Stimulated activated naive B cell treated with anti-CD40 and anti-IgM and Interleukin-4, amounts not matched to agents 10 μg/mL and 1 μg/mL and 100 μg/mL, for 72 hours (primary cell): ENCODE data around the gene ANKRD13C.
"Not testable (repeated sequence)": the region's sequence is repeated elsewhere in the genome, so short reads cannot be mapped to it uniquely, and the experiment has no call there.

ENCODE experiments used
- ATAC-seq, 2 donors: fragments of 150-1000 bp; cut with Tn5 transposase; replicated peaks; 2 replicates each; pipeline ENCODE4 v1.10.0; 2021; ENCODE audit warnings: moderate library complexity in 1 of 2
- DNase-seq: peaks from one replicate; pipeline ENCODE4 v3.0.0; 2021
- H3K27ac Mint-ChIP-seq: one replicate; pipeline ENCODE4 v1.8.0; 2022; ENCODE audit warnings: mild to moderate bottlenecking, mixed read lengths
- H3K27me3 Mint-ChIP-seq, 2 donors: one replicate each; pipeline ENCODE4 v1.8.0; 2022; ENCODE audit warnings: mixed read lengths in 2 of 2
- H3K36me3 Mint-ChIP-seq, 2 donors: one replicate each; pipeline ENCODE4 v1.8.0; 2022; ENCODE audit warnings: mixed read lengths in 2 of 2, mild to moderate bottlenecking in 1 of 2
- H3K4me1 Mint-ChIP-seq, 2 donors: one replicate each; pipeline ENCODE4 v1.8.0; 2022; ENCODE audit warnings: mixed read lengths in 2 of 2, mild to moderate bottlenecking in 1 of 2
- H3K4me3 Mint-ChIP-seq, 2 donors: one replicate each; pipeline ENCODE4 v1.8.0; 2022; ENCODE audit warnings: mild to moderate bottlenecking in 2 of 2, mixed read lengths in 2 of 2, moderate library complexity in 1 of 2
- H3K9me3 Mint-ChIP-seq, 2 donors: one replicate each; pipeline ENCODE4 v1.8.0; 2022; ENCODE audit warnings: mixed read lengths in 2 of 2, mild to moderate bottlenecking in 1 of 2

ANKRD13C gene

DNA sequence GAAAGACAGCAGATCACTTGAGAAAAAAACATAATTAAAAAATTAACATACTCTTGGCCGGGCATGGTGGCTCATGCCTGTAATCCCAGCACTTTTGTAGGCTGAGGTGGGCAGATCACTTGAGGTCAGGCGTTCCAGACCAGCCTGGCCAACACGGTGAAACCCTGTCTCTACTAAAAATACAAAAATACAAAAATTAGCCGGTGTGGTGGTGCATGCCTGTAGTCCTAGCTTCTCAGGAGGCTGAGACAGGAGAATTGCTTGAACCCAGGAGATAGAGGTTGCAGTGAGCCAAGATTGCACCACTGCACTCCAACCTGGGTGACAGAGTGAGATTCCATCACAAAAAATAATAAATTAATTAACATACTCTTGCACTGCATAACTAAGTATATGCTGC lies 4.7 kb downstream of the ANKRD13C start:
- not testable (repeated sequence) for H3K4me3 Mint-ChIP-seq, H3K27me3 Mint-ChIP-seq, H3K27ac Mint-ChIP-seq, H3K9me3 Mint-ChIP-seq, ATAC-seq, DNase-seq
- peaks cover 18 to 21% of the 10 kb centered on the region in 2 donors for H3K4me1 Mint-ChIP-seq
- peaks cover 12 to 25% of the 10 kb centered on the region in 2 donors for H3K36me3 Mint-ChIP-seq

DNA sequence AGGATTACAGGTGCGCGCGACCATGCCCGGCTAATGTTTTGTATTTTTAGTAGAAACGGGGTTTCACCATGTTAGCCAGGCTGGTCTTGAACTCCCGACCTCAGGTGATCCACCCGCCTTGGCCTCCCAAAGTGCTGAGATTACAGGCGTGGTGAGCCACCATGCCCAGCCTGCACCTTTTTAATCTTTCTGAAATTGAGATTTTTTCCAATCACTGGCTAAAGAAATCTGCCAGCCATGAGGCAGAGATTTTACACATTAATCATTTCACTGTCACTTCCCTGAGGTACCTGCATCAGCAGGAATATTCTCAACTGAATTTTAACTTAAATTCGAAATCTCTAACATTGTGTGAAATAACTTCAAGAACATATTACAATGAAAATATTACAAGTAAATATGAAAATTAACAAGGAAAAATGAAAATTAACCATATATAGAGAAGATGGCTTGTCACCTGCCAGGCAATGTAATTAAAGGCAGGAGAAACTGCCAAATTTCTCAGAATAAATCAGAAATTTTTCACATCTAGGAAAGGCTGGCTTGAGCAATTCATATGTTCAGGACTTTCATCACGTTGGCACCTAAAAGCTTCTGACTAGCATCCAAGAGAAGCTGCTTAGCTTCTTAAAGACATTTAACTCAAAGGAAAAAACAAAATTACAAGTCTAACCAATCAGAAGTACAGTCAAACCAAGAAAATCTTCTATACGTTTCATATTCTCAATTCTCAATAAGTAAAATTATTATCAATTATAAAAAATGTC lies 5.9 kb downstream of the ANKRD13C start:
- Mint-ChIP-seq H3K9me3 (peaks cover 1 to 7% of the 10 kb centered on the region in 2 donors), H3K27me3 (no peaks in the 10 kb centered on the region), H3K4me1 (peaks cover 18 to 21% of the 10 kb centered on the region in 2 donors), H3K4me3 (no peak overlapping the region), H3K27ac (no peak overlapping the region), H3K36me3 (peaks cover 12 to 19% of the 10 kb centered on the region in 2 donors)
- DNase-seq = no peak
- no peak for ATAC-seq

DNA sequence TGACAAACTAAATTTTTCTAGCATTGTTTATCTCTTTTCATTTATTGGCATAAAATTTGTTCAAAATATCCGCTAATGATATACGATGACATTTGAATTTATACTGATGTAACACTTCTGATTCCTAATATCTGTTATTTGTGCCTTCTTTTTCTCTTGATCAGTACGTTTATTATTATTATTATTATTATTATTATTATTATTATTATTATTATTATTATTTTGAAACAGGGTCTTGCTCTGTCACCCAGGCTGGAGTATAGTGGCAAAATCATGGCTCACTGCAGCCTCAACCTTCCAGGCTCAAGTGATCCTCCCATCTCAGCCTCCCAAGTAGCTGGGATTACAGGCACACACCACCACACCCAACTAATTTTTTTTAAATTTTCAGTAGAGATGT lies 14.9 kb downstream of the ANKRD13C start:
- H3K27me3 Mint-ChIP-seq, H3K4me3 Mint-ChIP-seq, H3K27ac Mint-ChIP-seq, DNase-seq, H3K9me3 Mint-ChIP-seq, ATAC-seq, H3K4me1 Mint-ChIP-seq: not testable (repeated sequence)
- peaks cover 3 to 22% of the 10 kb centered on the region in 2 donors for H3K36me3 Mint-ChIP-seq

- H3K9me3 Mint-ChIP-seq = no peaks in the 10 kb centered on the region
These were observed 18.5 kb downstream of the ANKRD13C start for GRCh38 chr1:70336050-70336449.

GRCh38 chr1:70334436-70334835 lies 20.1 kb downstream of the ANKRD13C start:
- no peaks in the 10 kb centered on the region for H3K9me3 Mint-ChIP-seq
- DNase-seq (no peak), ATAC-seq (no peak)
- H3K4me3 Mint-ChIP-seq = no peak overlapping the region
- H3K27ac Mint-ChIP-seq = no peak overlapping the region
- H3K4me1 Mint-ChIP-seq = peaks cover 0 to 13% of the 10 kb centered on the region in 2 donors
- H3K27me3 Mint-ChIP-seq = no peaks in the 10 kb centered on the region
- H3K36me3 Mint-ChIP-seq = peaks cover 2 to 24% of the 10 kb centered on the region in 2 donors

More at GRCh38 chr1:70336050-70336449, 18.5 kb downstream of the ANKRD13C start:
- Mint-ChIP-seq H3K4me1 (peaks cover 0 to 10% of the 10 kb centered on the region in 2 donors), H3K36me3 (peaks cover 0 to 16% of the 10 kb centered on the region in 2 donors), H3K4me3 (no peak overlapping the region), H3K27me3 (no peaks in the 10 kb centered on the region), H3K27ac (no peak overlapping the region)
- DNase-seq (no peak), ATAC-seq (no peak)

DNA sequence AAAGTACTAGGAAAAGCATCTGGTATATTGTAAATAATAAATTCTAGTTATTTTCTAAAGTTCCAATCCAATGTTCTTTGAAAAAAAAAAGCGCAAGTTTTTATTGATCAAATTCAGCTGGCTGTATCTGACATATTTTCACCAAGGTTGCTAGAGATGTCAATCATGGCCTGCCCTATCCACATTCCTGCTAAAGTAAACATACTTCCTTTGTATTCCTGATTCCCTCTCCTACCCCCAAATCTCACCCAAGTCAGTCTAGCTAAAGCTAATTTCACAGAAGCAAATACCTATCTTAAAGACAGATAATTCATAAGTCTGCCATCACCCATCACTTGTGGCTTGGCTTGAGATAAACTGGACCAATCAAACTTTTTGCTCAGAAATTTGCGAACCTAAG lies 21.3 kb downstream of the ANKRD13C start:
- no peak overlapping the region for H3K27ac Mint-ChIP-seq
- no peak for ATAC-seq
- DNase-seq = no peak
- H3K9me3 Mint-ChIP-seq = no peaks in the 10 kb centered on the region
- H3K4me1 Mint-ChIP-seq = peaks cover 0 to 13% of the 10 kb centered on the region in 2 donors
- H3K27me3 Mint-ChIP-seq = no peaks in the 10 kb centered on the region
- H3K4me3 Mint-ChIP-seq = no peak overlapping the region
- peaks cover 2 to 26% of the 10 kb centered on the region in 2 donors for H3K36me3 Mint-ChIP-seq

GRCh38 chr1:70331962-70332361 lies 22.6 kb downstream of the ANKRD13C start:
- H3K27me3 Mint-ChIP-seq = no peaks in the 10 kb centered on the region
- H3K36me3 Mint-ChIP-seq = peaks cover 8 to 28% of the 10 kb centered on the region in 2 donors
- no peaks in the 10 kb centered on the region for H3K9me3 Mint-ChIP-seq
- DNase-seq (no peak), ATAC-seq (no peak)
- H3K27ac Mint-ChIP-seq = no peak overlapping the region
- H3K4me1 Mint-ChIP-seq = peaks cover 3 to 13% of the 10 kb centered on the region in 2 donors
- no peak overlapping the region for H3K4me3 Mint-ChIP-seq

DNA sequence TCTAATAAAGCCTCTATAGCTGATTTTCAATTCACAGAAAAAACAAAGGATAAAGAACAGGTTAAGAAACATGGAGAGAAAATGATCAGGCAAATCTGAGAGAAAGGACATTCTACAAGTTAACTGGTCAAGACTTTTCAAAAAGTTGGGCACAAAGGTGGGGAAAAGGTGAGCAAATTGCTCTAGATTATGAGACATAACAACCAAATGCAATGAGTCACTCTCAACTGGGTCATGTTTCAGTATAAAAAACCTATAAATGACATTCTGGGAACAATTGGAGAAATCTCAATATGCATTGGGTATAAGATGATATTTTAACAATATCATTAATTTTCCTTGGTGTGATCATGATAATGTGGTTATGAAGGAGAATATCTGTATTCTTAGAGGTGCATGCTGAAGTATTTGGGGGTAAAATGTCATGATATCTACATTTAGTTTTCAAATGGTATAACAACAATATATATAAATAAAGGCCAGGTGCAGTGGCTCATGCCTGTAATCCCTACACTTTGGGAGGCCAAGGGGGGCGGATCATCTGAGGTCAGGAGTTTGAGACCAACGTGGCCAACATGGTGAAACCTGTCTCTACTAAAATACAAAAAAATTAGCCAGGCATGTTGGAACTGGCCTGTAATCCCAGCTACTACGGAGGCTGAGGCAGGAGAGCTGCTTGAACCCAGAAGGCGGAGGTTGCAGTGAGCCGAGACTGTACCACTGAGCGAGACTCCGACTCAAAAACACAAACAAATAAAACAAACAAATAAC lies 27.0 kb downstream of the ANKRD13C start:
- H3K36me3 Mint-ChIP-seq = peaks cover 10 to 29% of the 10 kb centered on the region in 2 donors
- H3K4me1 Mint-ChIP-seq = peaks cover 3 to 7% of the 10 kb centered on the region in 2 donors
- H3K9me3 Mint-ChIP-seq = no peaks in the 10 kb centered on the region
- DNase-seq (no peak), ATAC-seq (no peak)
- H3K27ac Mint-ChIP-seq = no peak overlapping the region
- no peaks in the 10 kb centered on the region for H3K27me3 Mint-ChIP-seq
- no peak overlapping the region for H3K4me3 Mint-ChIP-seq

- Mint-ChIP-seq H3K36me3 (peaks cover 12 to 24% of the 10 kb centered on the region in 2 donors), H3K4me3 (no peak overlapping the region), H3K9me3 (no peaks in the 10 kb centered on the region), H3K27me3 (no peaks in the 10 kb centered on the region), H3K4me1 (peaks cover 5 to 6% of the 10 kb centered on the region in 2 donors), H3K27ac (no peak overlapping the region)
- no peak for DNase-seq
- ATAC-seq = no peak
These were observed 29.8 kb downstream of the ANKRD13C start for GRCh38 chr1:70324683-70325082.

DNA sequence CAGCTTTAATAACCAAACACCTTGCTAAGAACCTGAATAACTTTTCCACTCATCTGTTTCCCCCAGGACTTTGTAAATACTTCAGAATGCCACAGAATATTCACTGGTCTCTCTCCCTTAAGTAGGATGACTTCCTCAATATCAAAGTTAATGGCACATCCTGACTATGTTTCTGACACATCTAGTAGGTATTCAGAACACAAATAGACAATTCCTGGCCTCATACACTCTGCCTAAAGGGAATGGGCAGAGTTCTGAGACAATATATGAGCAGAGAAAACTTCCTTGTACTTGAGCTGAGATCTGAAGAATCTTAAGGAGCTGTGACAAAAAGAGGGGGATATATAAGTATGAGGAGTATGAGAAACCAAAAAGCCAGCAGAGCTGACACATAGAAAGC lies 34.8 kb downstream of the ANKRD13C start:
- DNase-seq = no peak
- H3K9me3 Mint-ChIP-seq = no peaks in the 10 kb centered on the region
- ATAC-seq = no peak
- peaks cover 6 to 16% of the 10 kb centered on the region in 2 donors for H3K4me1 Mint-ChIP-seq
- no peak overlapping the region for H3K4me3 Mint-ChIP-seq
- peaks cover 10 to 21% of the 10 kb centered on the region in 2 donors for H3K36me3 Mint-ChIP-seq
- no peak overlapping the region for H3K27ac Mint-ChIP-seq
- no peaks in the 10 kb centered on the region for H3K27me3 Mint-ChIP-seq

DNA sequence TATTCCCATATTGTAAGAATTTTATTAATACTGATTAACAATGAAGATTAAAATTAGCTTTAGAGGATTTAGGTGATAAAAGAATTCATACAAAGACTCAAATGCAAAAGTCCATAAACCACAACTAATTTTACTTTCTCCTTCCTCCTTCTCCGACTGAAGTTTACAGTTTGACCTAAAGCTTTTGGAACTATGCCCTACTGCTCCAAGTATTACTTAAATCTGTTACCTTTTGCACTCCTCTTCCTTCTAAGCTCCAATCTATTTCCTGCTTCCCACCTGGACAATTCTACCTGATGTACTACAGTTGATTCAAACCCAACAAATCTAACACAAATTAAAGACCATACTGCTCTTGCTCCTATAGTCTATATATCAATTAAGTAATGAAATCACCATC lies 36.3 kb downstream of the ANKRD13C start:
- Mint-ChIP-seq H3K27ac (no peak overlapping the region), H3K9me3 (no peaks in the 10 kb centered on the region), H3K36me3 (peaks cover 8 to 17% of the 10 kb centered on the region in 2 donors), H3K4me3 (no peak overlapping the region), H3K4me1 (peaks cover 6 to 16% of the 10 kb centered on the region in 2 donors), H3K27me3 (no peaks in the 10 kb centered on the region)
- ATAC-seq (no peak), DNase-seq (no peak)

DNA sequence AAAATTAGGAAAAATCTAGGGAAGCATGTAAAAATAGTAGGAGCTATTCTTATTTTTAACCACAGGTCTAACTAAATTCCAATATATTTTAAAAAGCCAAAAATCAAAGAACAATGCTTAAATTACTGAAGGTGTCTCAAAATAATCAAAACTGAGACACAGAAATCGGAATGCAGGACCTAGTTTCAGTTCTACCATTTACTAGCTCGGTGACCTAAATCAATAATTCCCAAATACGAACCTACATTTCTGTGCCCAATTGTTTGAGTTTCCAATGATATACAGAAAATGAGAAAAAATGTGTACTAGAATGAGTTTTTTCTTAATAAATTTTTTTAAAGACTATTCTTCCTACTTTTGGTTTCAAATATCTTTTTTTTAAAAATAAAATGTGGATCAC lies 37.4 kb downstream of the ANKRD13C start:
- DNase-seq (no peak), ATAC-seq (no peak)
- Mint-ChIP-seq H3K4me3 (no peak overlapping the region), H3K9me3 (no peaks in the 10 kb centered on the region), H3K27ac (no peak overlapping the region), H3K27me3 (no peaks in the 10 kb centered on the region), H3K4me1 (peaks cover 6 to 16% of the 10 kb centered on the region in 2 donors), H3K36me3 (peaks cover 8 to 17% of the 10 kb centered on the region in 2 donors)

DNA sequence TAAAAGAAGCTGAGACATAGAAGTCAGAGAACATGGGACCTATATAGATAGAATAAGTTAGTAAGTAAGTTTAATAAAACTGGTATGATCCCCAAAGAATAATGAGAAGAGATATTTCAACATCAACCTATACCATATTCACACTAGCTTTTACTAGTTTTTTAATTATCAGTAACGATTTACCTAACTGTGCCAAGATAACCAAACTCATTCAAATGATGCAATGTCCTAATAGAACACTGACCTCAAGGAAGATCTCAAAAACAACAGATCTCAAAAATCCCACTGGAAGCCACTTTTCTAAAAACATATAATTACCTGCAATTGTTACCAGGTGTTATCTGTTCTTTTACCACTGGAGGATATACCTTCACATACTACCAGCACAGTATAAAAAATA lies 38.7 kb downstream of the ANKRD13C start:
- Mint-ChIP-seq H3K4me1 (peaks cover 6 to 16% of the 10 kb centered on the region in 2 donors), H3K27me3 (no peaks in the 10 kb centered on the region)

GRCh38 chr1:70314706-70315304 lies 39.7 kb downstream of the ANKRD13C start:
- H3K4me1 Mint-ChIP-seq = peaks cover 5 to 12% of the 10 kb centered on the region in 2 donors
- H3K36me3 Mint-ChIP-seq = peaks cover 4 to 11% of the 10 kb centered on the region in 2 donors
- no peaks in the 10 kb centered on the region for H3K9me3 Mint-ChIP-seq
- DNase-seq (no peak), ATAC-seq (no peak)
- H3K27me3 Mint-ChIP-seq = no peaks in the 10 kb centered on the region
- H3K4me3 Mint-ChIP-seq = no peak overlapping the region
- no peak overlapping the region for H3K27ac Mint-ChIP-seq

More for the DNA sequence above, 38.7 kb downstream of the ANKRD13C start:
- Mint-ChIP-seq H3K4me3 (no peak overlapping the region), H3K27ac (no peak overlapping the region), H3K9me3 (no peaks in the 10 kb centered on the region), H3K36me3 (peaks cover 4 to 14% of the 10 kb centered on the region in 2 donors)
- DNase-seq = no peak
- ATAC-seq = no peak
